ENCODE results near the gene LPIN3.

The LPIN3 gene

GRCh38 chr20:41329435-41330342 is 10.9 kb upstream of the LPIN3 start:
- peak; percentile 59 to 67 for DNase-seq

GRCh38 chr20:41330343-41330720 is 10.3 kb upstream of the LPIN3 start:
- DNase-seq = no peak

- no peak for DNase-seq
These were observed 9.7 kb upstream of the LPIN3 start for GRCh38 chr20:41330941-41331340.

- DNase-seq = no peak
These were observed 8.9 kb upstream of the LPIN3 start for GRCh38 chr20:41331731-41332130.

GRCh38 chr20:41334036-41334435 is 6.6 kb upstream of the LPIN3 start:
- DNase-seq = no peak

- no peak for DNase-seq
These were observed 5.9 kb upstream of the LPIN3 start for GRCh38 chr20:41334443-41335421.

GRCh38 chr20:41335591-41335990 is 5.0 kb upstream of the LPIN3 start:
- DNase-seq = no peak

GRCh38 chr20:41336711-41337492 is 3.7 kb upstream of the LPIN3 start:
- no peak for DNase-seq

GRCh38 chr20:41339957-41340326 is 679 bp upstream of the LPIN3 start:
- DNase-seq = peak; percentile 89 to 91

- DNase-seq = no peak
These were observed 2.1 kb downstream of the LPIN3 start for GRCh38 chr20:41342474-41343464.

GRCh38 chr20:41344477-41344876 is 3.9 kb downstream of the LPIN3 start:
- DNase-seq = no peak

- no peak for DNase-seq
These were observed 4.5 kb downstream of the LPIN3 start for GRCh38 chr20:41344938-41345728.

GRCh38 chr20:41345729-41346067 is 5.1 kb downstream of the LPIN3 start:
- DNase-seq = no peak

- no peak for DNase-seq
These were observed 7.2 kb downstream of the LPIN3 start for GRCh38 chr20:41347523-41348429.

- DNase-seq = no peak
These were observed 8.0 kb downstream of the LPIN3 start for GRCh38 chr20:41348430-41349172.

- DNase-seq = no peak
These were observed 8.6 kb downstream of the LPIN3 start for GRCh38 chr20:41349266-41349665.

GRCh38 chr20:41349943-41350342 is 9.3 kb downstream of the LPIN3 start:
- DNase-seq = no peak

- no peak for DNase-seq
These were observed 9.9 kb downstream of the LPIN3 start for GRCh38 chr20:41350408-41350962.

GRCh38 chr20:41352106-41352505 is 11.5 kb downstream of the LPIN3 start:
- DNase-seq = no peak

Data from activated CD4-positive, alpha-beta T cell treated with anti-CD3 and anti-CD28 coated beads, Interleukin-2, amount 50 U/mL, for 48 hours (primary cell).